Panc1 (cell line): ENCODE measurements around the gene ELFN2.

Experiments used
- CTCF ChIP-seq: fragments of 450-650 bp; IDR thresholded peaks from 2 replicates; pipeline ENCODE4 v1.5.1; 2017; ENCODE audit warnings: mild to moderate bottlenecking
- POLR2AphosphoS5 ChIP-seq: IDR thresholded peaks from 2 replicates; pipeline ENCODE4 v1.6.1; 2012; ENCODE audit warnings: mild to moderate bottlenecking, low read depth, low read length, moderate library complexity
- REST ChIP-seq, 2 experiments: IDR thresholded peaks; 2 replicates each; pipeline ENCODE4 v1.6.1; 2011 to 2012; ENCODE audit warnings: low read depth in 2 of 2, control low read depth in 1 of 2, low read length in 1 of 2, mild to moderate bottlenecking in 1 of 2, moderate library complexity in 1 of 2; ENCODE audit not compliant: insufficient read depth in 1 of 2
- SIN3A ChIP-seq: IDR thresholded peaks from 2 replicates; pipeline ENCODE4 v1.6.1; 2012; ENCODE audit warnings: low read depth, mild to moderate bottlenecking, low read length, moderate library complexity, borderline replicate concordance; ENCODE audit not compliant: insufficient read depth

GRCh38 chr22:37393746-37394145 lies 33.5 kb downstream of the ELFN2 start:
- no peak for TF ChIP-seq CTCF
- no peak for TF ChIP-seq SIN3A
- TF ChIP-seq POLR2AphosphoS5 = no peak
- TF ChIP-seq REST (IDR thresholded peaks at IDR 0.05; ENCODE audit: insufficient read depth in 1 of 2, low read depth in 2 of 2, low read length in 1 of 2) = no peak
